Lower lobe of right lung (tissue), 2 donors: Measurements from ENCODE around the gene COASY. TPM values are rescaled to one million over a fixed set of nuclear protein-coding genes. Genes with fewer than 3 reads are reported as not detected.
A peak's percentile ranks its signal among the peaks of the same experiment; 100 is the strongest.
"Not testable (repeated sequence)": the region's sequence is repeated elsewhere in the genome, so short reads cannot be mapped to it uniquely, and the experiment has no call there.

ENCODE experiments used
- ATAC-seq, 2 donors: fragments of 200-7000 bp; cut with Tn5 transposase; one replicate each; pipeline ENCODE4 v1.9.1; 2020 to 2022; ENCODE audit warnings: mild to moderate bottlenecking in 2 of 2, moderate library complexity in 2 of 2
- DNase-seq: peaks from one replicate; pipeline ENCODE4 v3.0.0-alpha.2; 2020
- H3K27ac ChIP-seq: fragments of 200-600 bp; one replicate; pipeline ENCODE4 v1.8.0; 2022
- H3K27me3 ChIP-seq: fragments of 200-600 bp; one replicate; pipeline ENCODE4 v1.8.0; 2022; ENCODE audit warnings: low read depth
- H3K36me3 ChIP-seq: fragments of 200-600 bp; one replicate; pipeline ENCODE4 v1.8.0; 2022; ENCODE audit warnings: mild to moderate bottlenecking
- H3K4me1 ChIP-seq: fragments of 200-600 bp; one replicate; pipeline ENCODE4 v1.8.0; 2022
- H3K4me3 ChIP-seq: fragments of 200-600 bp; one replicate; pipeline ENCODE4 v1.8.0; 2022; ENCODE audit warnings: mild to moderate bottlenecking
- H3K9me3 ChIP-seq: fragments of 200-600 bp; one replicate; pipeline ENCODE4 v1.8.0; 2022
- intact Hi-C: fragments of 100-400 bp; cut with DNase I; formaldehyde crosslinking; loops from one replicate; pipeline ENCODE4 v1.11.0; 2022
- total RNA-seq: library from RNA; stranded (reverse); fragmentation: NEBNext Ultra II Directional; extraction: Animal tissue kit (Norgen Biotek cat#: 25700); gene quantifications from one replicate; pipeline ENCODE4 v1.2.1, GENCODE V29; 2021
- TF ChIP-seq, protein P1 (sequence below): fragments of 200-600 bp; IDR thresholded peaks from one replicate; pipeline ENCODE4 v1.8.0; 2022; ENCODE audit warnings: antibody characterized with exemption, mild to moderate bottlenecking
- donor health status: DM: no; HTN: yes; CAD: no; lungs with severe emphysema.

The COASY gene
- total RNA-seq, 1 donor from 2014 or later = 65.8 TPM

DNA sequence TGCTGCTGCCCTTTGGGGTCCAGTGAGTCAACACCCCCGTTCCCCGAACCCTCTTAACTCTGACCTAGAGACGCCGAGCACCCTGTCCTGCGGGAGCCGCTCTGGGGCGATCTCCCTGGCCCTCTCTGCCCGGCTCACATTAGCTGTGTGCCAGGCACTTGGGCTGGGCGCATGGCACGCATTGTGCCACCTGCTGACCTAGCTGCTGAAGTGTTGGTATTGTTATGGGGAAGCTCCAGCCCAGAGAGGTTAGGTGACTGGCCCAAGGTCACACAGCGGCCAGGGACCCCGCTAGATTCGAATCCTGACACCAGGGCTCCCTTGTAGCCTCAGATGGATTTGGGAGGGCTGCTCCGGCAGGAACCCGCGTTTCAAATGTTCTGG is 8.1 kb upstream of the COASY start:
- Histone ChIP-seq H3K27ac (peak overlapping the region; percentile 96), H3K36me3 (peaks cover 5% of the 10 kb centered on the region), H3K27me3 (no peaks in the 10 kb centered on the region), H3K4me3 (peak overlapping the region; percentile 89), H3K4me1 (peaks cover 19% of the 10 kb centered on the region), H3K9me3 (no peaks in the 10 kb centered on the region)
- DNase-seq (no peak), ATAC-seq (peak; percentile 47 to 52)
- intact Hi-C loops = no loop called here
- TF ChIP-seq, protein P1, sequence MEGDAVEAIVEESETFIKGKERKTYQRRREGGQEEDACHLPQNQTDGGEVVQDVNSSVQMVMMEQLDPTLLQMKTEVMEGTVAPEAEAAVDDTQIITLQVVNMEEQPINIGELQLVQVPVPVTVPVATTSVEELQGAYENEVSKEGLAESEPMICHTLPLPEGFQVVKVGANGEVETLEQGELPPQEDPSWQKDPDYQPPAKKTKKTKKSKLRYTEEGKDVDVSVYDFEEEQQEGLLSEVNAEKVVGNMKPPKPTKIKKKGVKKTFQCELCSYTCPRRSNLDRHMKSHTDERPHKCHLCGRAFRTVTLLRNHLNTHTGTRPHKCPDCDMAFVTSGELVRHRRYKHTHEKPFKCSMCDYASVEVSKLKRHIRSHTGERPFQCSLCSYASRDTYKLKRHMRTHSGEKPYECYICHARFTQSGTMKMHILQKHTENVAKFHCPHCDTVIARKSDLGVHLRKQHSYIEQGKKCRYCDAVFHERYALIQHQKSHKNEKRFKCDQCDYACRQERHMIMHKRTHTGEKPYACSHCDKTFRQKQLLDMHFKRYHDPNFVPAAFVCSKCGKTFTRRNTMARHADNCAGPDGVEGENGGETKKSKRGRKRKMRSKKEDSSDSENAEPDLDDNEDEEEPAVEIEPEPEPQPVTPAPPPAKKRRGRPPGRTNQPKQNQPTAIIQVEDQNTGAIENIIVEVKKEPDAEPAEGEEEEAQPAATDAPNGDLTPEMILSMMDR = no peak

DNA sequence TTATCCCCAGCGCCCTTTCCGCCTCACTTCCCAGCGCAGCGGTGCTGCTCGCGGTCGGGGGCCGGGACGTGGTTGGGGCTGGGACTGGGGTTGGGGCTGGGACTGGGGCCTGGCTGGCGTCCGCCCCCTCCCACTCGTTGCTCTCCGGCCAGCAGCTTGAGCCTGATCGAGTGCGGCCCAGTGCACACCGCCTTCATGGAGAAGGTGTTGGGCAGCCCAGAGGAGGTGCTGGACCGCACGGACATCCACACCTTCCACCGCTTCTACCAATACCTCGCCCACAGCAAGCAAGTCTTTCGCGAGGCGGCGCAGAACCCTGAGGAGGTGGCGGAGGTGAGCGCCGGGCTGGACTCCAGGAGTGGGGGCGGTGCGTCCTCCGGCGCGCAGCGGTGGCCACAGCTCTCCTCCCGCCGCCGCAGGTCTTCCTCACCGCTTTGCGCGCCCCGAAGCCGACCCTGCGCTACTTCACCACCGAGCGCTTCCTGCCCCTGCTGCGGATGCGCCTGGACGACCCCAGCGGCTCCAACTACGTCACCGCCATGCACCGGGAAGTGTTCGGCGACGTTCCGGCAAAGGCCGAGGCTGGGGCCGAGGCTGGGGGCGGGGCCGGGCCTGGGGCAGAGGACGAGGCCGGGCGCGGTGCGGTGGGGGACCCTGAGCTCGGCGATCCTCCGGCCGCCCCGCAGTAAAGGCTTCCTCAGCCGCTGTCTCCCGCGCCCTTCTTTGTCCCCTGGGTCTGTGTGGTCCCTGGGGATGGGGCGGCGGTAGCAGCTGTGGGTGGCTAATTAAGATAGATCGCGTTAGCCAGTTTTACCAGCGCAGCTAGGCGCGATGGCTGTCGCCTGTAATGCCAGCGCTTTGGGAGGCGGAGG is 7.5 kb upstream of the COASY start:
- ATAC-seq (peak; percentile 95 to 96), DNase-seq (peak; percentile 89)
- TF ChIP-seq, protein P1 = no peak
- peaks cover 5% of the 10 kb centered on the region for H3K36me3 ChIP-seq
- H3K27ac ChIP-seq = peak overlapping the region; percentile 96
- intact Hi-C loops = no loop called here
- H3K27me3 ChIP-seq = no peaks in the 10 kb centered on the region
- peaks cover 20% of the 10 kb centered on the region for H3K4me1 ChIP-seq
- H3K4me3 ChIP-seq = peak overlapping the region; percentile 89
- no peaks in the 10 kb centered on the region for H3K9me3 ChIP-seq

DNA sequence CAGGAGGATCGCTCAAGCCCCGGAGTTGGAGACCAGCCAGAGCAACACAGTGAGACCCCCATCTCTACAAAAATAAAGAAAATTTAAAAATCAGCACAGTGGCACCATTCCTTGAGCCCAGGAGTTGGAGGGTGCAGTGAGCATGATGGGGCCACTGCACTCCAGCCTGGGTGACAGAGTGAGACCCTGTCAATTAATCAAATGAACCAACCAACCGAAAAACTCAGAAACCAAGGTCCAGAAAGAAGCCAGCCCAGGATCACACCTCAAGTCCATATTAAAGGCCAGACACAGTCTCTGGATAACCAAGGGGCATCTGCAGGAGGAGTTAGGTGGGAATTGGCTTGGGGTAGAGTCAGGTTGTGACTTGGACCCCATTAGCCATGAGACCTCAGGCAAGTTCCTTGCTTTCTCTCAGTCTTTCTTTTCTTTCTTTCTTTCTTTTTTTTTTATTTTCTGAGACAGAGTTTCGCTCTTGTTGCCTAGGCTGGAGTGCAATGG is 6.8 kb upstream of the COASY start:
- Histone ChIP-seq H3K27ac (peak overlapping the region; percentile 96), H3K36me3 (peaks cover 5% of the 10 kb centered on the region), H3K4me1 (peaks cover 26% of the 10 kb centered on the region), H3K4me3 (peak overlapping the region; percentile 89), H3K27me3 (no peaks in the 10 kb centered on the region), H3K9me3 (no peaks in the 10 kb centered on the region)
- TF ChIP-seq, protein P1 = no peak
- intact Hi-C loops = no loop called here
- no peak for ATAC-seq
- DNase-seq = no peak

DNA sequence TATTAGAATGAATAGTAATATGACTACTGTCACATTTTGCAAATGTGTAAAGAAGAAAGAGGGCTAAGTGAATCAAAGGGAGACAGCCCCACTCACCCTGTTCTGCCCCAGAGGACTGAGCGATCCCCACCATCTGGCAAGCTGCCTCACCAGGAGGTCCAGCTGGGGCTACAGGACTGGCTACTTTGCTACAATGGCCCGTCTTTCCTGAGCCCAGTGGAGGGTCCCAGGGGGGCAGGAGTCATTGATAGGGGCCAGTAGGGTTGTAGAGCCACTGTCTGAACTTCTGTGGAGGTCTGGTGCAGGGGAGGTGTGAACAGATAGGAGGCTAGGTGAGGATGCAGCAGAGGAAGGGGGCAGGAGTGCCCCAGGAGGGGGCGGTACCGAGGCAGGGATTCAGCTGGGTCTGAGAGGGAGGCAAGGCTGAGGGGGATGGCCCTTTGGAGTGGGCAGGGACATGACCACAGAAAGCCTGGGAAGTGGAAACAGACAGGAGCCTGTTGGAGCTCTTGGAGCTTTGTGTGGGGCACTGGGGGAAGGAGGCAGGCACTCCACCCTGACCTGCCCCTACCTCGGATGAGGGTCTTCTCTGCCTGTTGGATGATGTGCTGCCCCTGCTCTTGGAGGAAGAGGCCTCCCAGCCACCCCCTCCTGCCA is 5.9 kb upstream of the COASY start:
- not testable (repeated sequence) for DNase-seq, H3K27ac ChIP-seq

DNA sequence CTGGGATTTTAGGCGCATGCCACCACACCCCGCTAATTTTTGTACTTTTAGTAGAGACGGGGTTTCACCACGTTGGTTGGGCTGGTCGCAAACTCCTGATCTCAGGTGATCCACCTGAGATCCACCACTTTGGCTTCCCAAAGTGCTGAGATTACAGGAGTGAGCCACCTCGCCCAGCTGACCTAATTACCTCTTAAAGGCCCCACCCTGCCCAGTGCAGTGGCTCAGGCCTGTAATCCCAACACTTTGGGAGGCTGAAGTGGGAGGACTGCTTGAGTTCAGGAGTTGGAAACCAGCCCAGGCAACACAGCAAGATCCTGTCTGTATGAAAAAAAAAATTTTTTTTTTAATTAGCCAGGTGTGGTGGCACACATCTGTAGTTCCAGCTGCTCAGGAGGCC is 2.9 kb upstream of the COASY start:
- DNase-seq (no peak), ATAC-seq (peak; percentile 10 to 37)
- TF ChIP-seq, protein P1 = no peak
- H3K27ac ChIP-seq = peak overlapping the region; percentile 22
- H3K9me3 ChIP-seq = no peaks in the 10 kb centered on the region
- peaks cover 40% of the 10 kb centered on the region for H3K4me1 ChIP-seq
- H3K36me3 ChIP-seq = peaks cover 1% of the 10 kb centered on the region
- intact Hi-C loops = no loop called here
- H3K27me3 ChIP-seq = no peaks in the 10 kb centered on the region
- no peak overlapping the region for H3K4me3 ChIP-seq

More for the DNA sequence above, 5.9 kb upstream of the COASY start:
- H3K36me3 ChIP-seq, H3K27me3 ChIP-seq, intact Hi-C loops, H3K9me3 ChIP-seq, H3K4me3 ChIP-seq, ATAC-seq: not testable (repeated sequence)
- H3K4me1 ChIP-seq = peaks cover 28% of the 10 kb centered on the region
